Fibroblast of lung (primary cell): ENCODE data around the gene CECR2. TPM values are rescaled to one million over a fixed set of nuclear protein-coding genes. Genes with fewer than 3 reads are reported as not detected.
A peak's percentile ranks its signal among the peaks of the same experiment; 100 is the strongest.

Source experiments
- DNase-seq, 2 donors: peaks; one replicate each; pipeline versions ENCODE4 v3.0.0 to v3.0.0-alpha.2; 2010; ENCODE audit warnings: low read depth in 2 of 2
- H2AFZ ChIP-seq: 2 replicates; pipeline ENCODE4 v1.5.1; 2012; ENCODE audit warnings: low read length, control low read depth, inconsistent platforms
- H3K27ac ChIP-seq: 2 replicates; pipeline ENCODE4 v1.5.1; 2011; ENCODE audit warnings: low read length, control low read depth; ENCODE audit not compliant: insufficient read depth
- H3K27me3 ChIP-seq: 2 replicates; pipeline ENCODE4 v1.5.1; 2011; ENCODE audit warnings: mild to moderate bottlenecking, low read length; ENCODE audit not compliant: control insufficient read depth, insufficient read depth
- H3K36me3 ChIP-seq: 2 replicates; pipeline ENCODE4 v1.5.1; 2011; ENCODE audit warnings: low read length; ENCODE audit not compliant: control insufficient read depth, insufficient read depth
- H3K4me1 ChIP-seq: 2 replicates; pipeline ENCODE4 v1.5.1; 2011; ENCODE audit warnings: low read length; ENCODE audit not compliant: control insufficient read depth, insufficient read depth; ENCODE audit errors: extremely low read depth
- H3K4me2 ChIP-seq: 2 replicates; pipeline ENCODE4 v1.5.1; 2011; ENCODE audit warnings: low read length, control low read depth; ENCODE audit not compliant: insufficient read depth; ENCODE audit errors: extremely low read depth
- H3K4me3 ChIP-seq, 4 experiments: fragments of 200-600 bp in 1 of 4; sonication (generic) in 1 of 4; replicated peaks in 1 of 4; 2 replicates each; pipeline ENCODE4 v1.5.1; 2011 to 2016; ENCODE audit warnings: low read length in 4 of 4, low read depth in 3 of 4, mild to moderate bottlenecking in 3 of 4, control low read depth in 2 of 4, inconsistent platforms in 1 of 4, mixed read lengths in 1 of 4; ENCODE audit not compliant: insufficient read depth in 1 of 4; ENCODE audit errors: control extremely low read depth in 1 of 4
- H3K79me2 ChIP-seq: 2 replicates; pipeline ENCODE4 v1.5.1; 2012; ENCODE audit warnings: mild to moderate bottlenecking, low read length, inconsistent platforms; ENCODE audit not compliant: control insufficient read depth, insufficient read depth
- H3K9ac ChIP-seq: 2 replicates; pipeline ENCODE4 v1.5.1; 2011; ENCODE audit warnings: mild to moderate bottlenecking, low read length, control low read depth; ENCODE audit not compliant: insufficient read depth
- H3K9me3 ChIP-seq: 2 replicates; pipeline ENCODE4 v1.5.1; 2012; ENCODE audit warnings: low read depth, low read length; ENCODE audit not compliant: control insufficient read depth, insufficient read depth
- H4K20me1 ChIP-seq: 2 replicates; pipeline ENCODE4 v1.5.1; 2011; ENCODE audit warnings: low read length; ENCODE audit not compliant: control insufficient read depth, insufficient read depth; ENCODE audit errors: extremely low read depth
- EZH2 ChIP-seq: IDR thresholded peaks from 2 replicates; pipeline ENCODE4 v1.5.1; 2012; ENCODE audit warnings: low read length, control low read depth, mild to moderate bottlenecking; ENCODE audit errors: missing control alignments
- polyA minus RNA-seq: library from RNA; depleted of rRNA, polyadenylated mRNA; stranded (reverse); fragments of >200 nt; gene quantifications from 2 replicates; pipeline ENCODE4 v1.2.3, GENCODE V29; 2011; ENCODE audit warnings: low replicate concordance
- polyA plus RNA-seq, 2 donors: library from polyadenylated mRNA; depleted of rRNA in 1 of 2; stranded (reverse) in 1 of 2; unstranded in 1 of 2; fragments of >200 nt; gene quantifications; 2 replicates each; pipeline ENCODE4 v1.2.1, GENCODE V29; 2011 to 2012; ENCODE audit warnings: missing spikeins in 1 of 2
- total RNA-seq: library from RNA; depleted of rRNA; stranded (reverse); fragments of >200 nt; gene quantifications from 2 replicates; pipeline ENCODE4 v1.2.1, GENCODE V29; 2014
- TF ChIP-seq, protein P1 (sequence below), 2 donors: IDR thresholded peaks in 1 of 2; conservative IDR thresholded peaks in 1 of 2; 1 replicate in 1 of 2; 2 replicates in 1 of 2; pipeline ENCODE4 v1.5.1; 2011 to 2012; ENCODE audit warnings: low read length in 2 of 2, control low read depth in 1 of 2, inconsistent platforms in 1 of 2, low read depth in 1 of 2, mild to moderate bottlenecking in 1 of 2

The CECR2 gene
- under 0.01 and 0.51 TPM in 2 replicates for total RNA-seq
- polyA plus RNA-seq, result 0.05 and 0.09 TPM in 2 replicates
- polyA plus RNA-seq (2012), result 0.01 and 0.05 TPM in 2 replicates
- polyA minus RNA-seq, result not detected in 2 replicates

DNA sequence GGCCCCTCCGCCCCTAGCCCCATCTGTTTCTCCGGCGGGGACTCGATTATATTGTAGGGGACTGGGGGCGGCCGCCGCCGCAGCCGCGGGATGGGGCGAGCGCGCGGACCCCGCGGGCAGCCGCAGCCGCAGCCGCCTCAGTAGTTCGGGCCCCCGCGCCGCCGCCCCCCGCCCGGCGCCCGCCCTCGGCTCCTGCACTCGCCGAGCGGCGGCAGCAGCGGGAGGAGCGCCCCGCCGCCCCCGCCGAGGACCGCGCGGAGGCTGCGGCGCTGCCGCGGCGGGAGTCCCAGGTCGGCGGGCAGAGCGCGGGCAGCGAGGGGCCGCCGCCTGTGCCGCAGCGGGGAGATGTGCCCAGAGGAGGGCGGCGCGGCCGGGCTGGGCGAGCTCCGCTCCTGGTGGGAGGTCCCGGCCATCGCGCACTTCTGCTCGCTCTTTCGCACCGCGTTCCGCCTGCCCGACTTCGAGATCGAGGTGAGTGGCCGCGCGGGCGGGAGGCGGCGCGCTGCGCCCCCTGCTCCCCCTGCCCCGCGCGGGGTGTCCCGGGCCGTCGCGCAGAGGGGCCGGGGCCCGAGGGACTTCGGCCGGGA, at the start of gene CECR2:
CECR2 (plus strand) TSS at position 22 of the 587 bp plus-strand sequence; CDS start at position 346, 324 bp downstream.
- Histone ChIP-seq H4K20me1 (no peaks in the 10 kb centered on the region), H3K79me2 (no peaks in the 10 kb centered on the region), H3K9me3 (no peaks in the 10 kb centered on the region), H3K9ac (no peak within 1 kb of the TSS), H3K36me3 (no peaks in the 10 kb centered on the region), H3K27ac (no peak within 1 kb of the TSS), H3K27me3 (peaks cover 31% of the 10 kb centered on the region), H3K4me1 (no peaks in the 10 kb centered on the region), H2AFZ (no peak within 1 kb of the TSS), H3K4me3 (peak within 1 kb of the TSS in 1 of 4 experiments; percentile 79), H3K4me2 (peak within 1 kb of the TSS; percentile 44)
- TF ChIP-seq EZH2, result peak; percentile 88
- TF ChIP-seq, protein P1, sequence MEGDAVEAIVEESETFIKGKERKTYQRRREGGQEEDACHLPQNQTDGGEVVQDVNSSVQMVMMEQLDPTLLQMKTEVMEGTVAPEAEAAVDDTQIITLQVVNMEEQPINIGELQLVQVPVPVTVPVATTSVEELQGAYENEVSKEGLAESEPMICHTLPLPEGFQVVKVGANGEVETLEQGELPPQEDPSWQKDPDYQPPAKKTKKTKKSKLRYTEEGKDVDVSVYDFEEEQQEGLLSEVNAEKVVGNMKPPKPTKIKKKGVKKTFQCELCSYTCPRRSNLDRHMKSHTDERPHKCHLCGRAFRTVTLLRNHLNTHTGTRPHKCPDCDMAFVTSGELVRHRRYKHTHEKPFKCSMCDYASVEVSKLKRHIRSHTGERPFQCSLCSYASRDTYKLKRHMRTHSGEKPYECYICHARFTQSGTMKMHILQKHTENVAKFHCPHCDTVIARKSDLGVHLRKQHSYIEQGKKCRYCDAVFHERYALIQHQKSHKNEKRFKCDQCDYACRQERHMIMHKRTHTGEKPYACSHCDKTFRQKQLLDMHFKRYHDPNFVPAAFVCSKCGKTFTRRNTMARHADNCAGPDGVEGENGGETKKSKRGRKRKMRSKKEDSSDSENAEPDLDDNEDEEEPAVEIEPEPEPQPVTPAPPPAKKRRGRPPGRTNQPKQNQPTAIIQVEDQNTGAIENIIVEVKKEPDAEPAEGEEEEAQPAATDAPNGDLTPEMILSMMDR (conservative IDR thresholded peaks at IDR 0.05 in 1 of 2, IDR thresholded peaks at IDR 0.05 in 1 of 2; ENCODE audit: low read depth in 1 of 2, low read length in 2 of 2), result no peak
- peak in 1 of 2 donors; percentile 48 for DNase-seq

DNA sequence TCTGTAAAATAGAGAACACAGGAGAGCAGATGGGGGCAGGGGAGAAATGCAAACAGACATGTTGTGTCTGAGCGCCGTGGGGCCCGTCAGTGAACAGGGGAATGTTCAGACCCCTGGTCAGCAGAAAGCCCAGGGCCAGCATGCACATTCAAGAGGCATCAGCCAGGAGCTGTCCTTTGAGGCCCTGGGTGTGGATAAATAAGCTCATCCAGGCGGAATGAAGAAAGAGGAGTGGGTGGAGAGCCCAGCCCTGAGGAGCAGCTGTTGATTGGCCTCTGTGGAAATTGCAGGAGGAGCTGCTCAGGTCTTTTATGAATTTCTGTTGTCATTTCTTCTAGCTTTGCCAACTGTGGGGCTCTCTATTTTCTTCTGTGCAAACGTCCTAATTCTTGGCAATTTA, 49.7 kb upstream of the CECR2 start:
- Histone ChIP-seq H3K4me1 (no peaks in the 10 kb centered on the region), H3K27me3 (no peaks in the 10 kb centered on the region), H3K4me2 (no peak overlapping the region), H3K27ac (no peak overlapping the region), H3K9ac (no peak overlapping the region), H3K4me3 (no peak overlapping the region), H3K36me3 (no peaks in the 10 kb centered on the region), H3K79me2 (no peaks in the 10 kb centered on the region), H4K20me1 (no peaks in the 10 kb centered on the region), H2AFZ (no peak overlapping the region), H3K9me3 (no peaks in the 10 kb centered on the region)
- no peak for DNase-seq
- TF ChIP-seq EZH2, result no peak
- TF ChIP-seq, protein P1 (conservative IDR thresholded peaks at IDR 0.05 in 1 of 2, IDR thresholded peaks at IDR 0.05 in 1 of 2; ENCODE audit: low read depth in 1 of 2, low read length in 2 of 2), result no peak

DNA sequence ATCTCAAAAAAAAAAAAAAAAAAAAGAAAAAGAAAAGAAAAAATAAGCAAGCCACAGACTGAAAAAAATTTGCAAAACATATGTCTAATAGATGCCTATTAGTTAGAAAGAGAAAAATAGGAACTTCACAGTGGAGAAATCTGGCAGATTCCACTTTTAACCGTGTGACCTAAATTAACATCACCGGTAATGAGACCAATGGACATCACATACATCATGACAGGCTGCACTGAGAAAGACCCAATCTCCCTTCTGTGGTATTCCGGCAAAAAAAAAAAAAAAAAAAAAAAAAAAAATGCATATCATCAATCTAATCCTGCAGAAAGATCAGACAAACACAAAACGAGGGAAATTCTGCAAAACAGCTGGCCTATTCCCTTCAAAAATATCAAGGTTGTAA, 46.7 kb upstream of the CECR2 start:
- Histone ChIP-seq H3K4me2 (no peak overlapping the region), H3K27me3 (no peaks in the 10 kb centered on the region), H3K27ac (no peak overlapping the region), H3K4me3 (no peak overlapping the region), H3K9ac (no peak overlapping the region), H3K9me3 (no peaks in the 10 kb centered on the region), H3K79me2 (no peaks in the 10 kb centered on the region), H4K20me1 (no peaks in the 10 kb centered on the region), H3K4me1 (no peaks in the 10 kb centered on the region), H2AFZ (no peak overlapping the region), H3K36me3 (no peaks in the 10 kb centered on the region)
- no peak for DNase-seq
- TF ChIP-seq EZH2, result no peak
